ENCODE data around the gene CCDC93.

CCDC93 gene

GRCh38 chr2:117935954-117936353, 77.9 kb downstream of the CCDC93 start:
- Histone ChIP-seq H4K8ac (ENCODE audit: low read length) (no peak overlapping the region), H3K4ac (ENCODE audit: low read depth in 1 of 2, low read length in 2 of 2) (no peak overlapping the region), H4K91ac (ENCODE audit: low read length) (no peak overlapping the region), H3K27ac (ENCODE audit: low read length, poor library complexity, severe bottlenecking) (no peak overlapping the region), H2BK15ac (ENCODE audit: low read depth, poor library complexity, severe bottlenecking) (no peak overlapping the region), H3K9me3 (ENCODE audit: control insufficient read depth, low read length) (no peaks in the 10 kb centered on the region), H3K23ac (ENCODE audit: low read length in 2 of 2) (no peak overlapping the region), H3K4me2 (ENCODE audit: low read length, poor library complexity, severe bottlenecking) (no peak overlapping the region), H3K4me1 (ENCODE audit: control insufficient read depth, insufficient read depth, low read depth, low read length) (no peaks in the 10 kb centered on the region), H2BK120ac (ENCODE audit: low read depth, low read length) (no peak overlapping the region), H3K36me3 (ENCODE audit: control insufficient read depth in 1 of 2, insufficient read depth in 2 of 2, low read depth in 1 of 2, low read length in 2 of 2) (peaks cover 54 to 100% of the 10 kb centered on the region in 2 experiments), H2AFZ (ENCODE audit: low read depth, low read length) (no peak overlapping the region), H2BK5ac (ENCODE audit: low read depth, low read length, poor library complexity, severe bottlenecking) (no peak overlapping the region), H3K4me3 (ENCODE audit: insufficient read depth in 1 of 2, low read depth in 1 of 2, low read length in 2 of 2) (no peak overlapping the region), H3K27me3 (ENCODE audit: control insufficient read depth in 1 of 2, insufficient read depth in 1 of 2, low read length in 2 of 2) (no peaks in the 10 kb centered on the region), H2BK12ac (ENCODE audit: low read length in 2 of 2) (no peak overlapping the region), H3K9ac (ENCODE audit: low read length) (no peak overlapping the region), H3K18ac (ENCODE audit: low read depth in 1 of 2, low read length in 2 of 2) (no peak overlapping the region), H3K14ac (ENCODE audit: low read length in 2 of 2) (no peak overlapping the region), H2AK5ac (ENCODE audit: low read length, severe bottlenecking) (no peak overlapping the region), H3K79me1 (replicated peaks; ENCODE audit: low read length, poor library complexity, severe bottlenecking) (peaks cover 11% of the 10 kb centered on the region)
- 0% methylated on average over 1 of the region's 1 CpG for WGBS
- no peak for DNase-seq

GRCh38 chr2:117935456-117935855, 78.4 kb downstream of the CCDC93 start:
- peak overlapping the region in 1 of 2 experiments; percentile 31 for H2BK12ac ChIP-seq (ENCODE audit: low read length in 2 of 2)
- no peak overlapping the region for H2BK15ac ChIP-seq (ENCODE audit: low read depth, poor library complexity, severe bottlenecking)
- H3K27ac ChIP-seq (ENCODE audit: low read length, poor library complexity, severe bottlenecking): no peak overlapping the region
- no peak overlapping the region for H3K4me2 ChIP-seq (ENCODE audit: low read length, poor library complexity, severe bottlenecking)
- DNase-seq: no peak
- no peak overlapping the region for H2AFZ ChIP-seq (ENCODE audit: low read depth, low read length)
- H3K4ac ChIP-seq (ENCODE audit: low read depth in 1 of 2, low read length in 2 of 2): no peak overlapping the region
- H3K36me3 ChIP-seq (ENCODE audit: control insufficient read depth in 1 of 2, insufficient read depth in 2 of 2, low read depth in 1 of 2, low read length in 2 of 2): peaks cover 50 to 100% of the 10 kb centered on the region in 2 experiments
- no peaks in the 10 kb centered on the region for H3K27me3 ChIP-seq (ENCODE audit: control insufficient read depth in 1 of 2, insufficient read depth in 1 of 2, low read length in 2 of 2)
- H2BK5ac ChIP-seq (ENCODE audit: low read depth, low read length, poor library complexity, severe bottlenecking): no peak overlapping the region
- H2AK5ac ChIP-seq (ENCODE audit: low read length, severe bottlenecking): no peak overlapping the region
- no peak overlapping the region for H3K14ac ChIP-seq (ENCODE audit: low read length in 2 of 2)
- H3K4me3 ChIP-seq (ENCODE audit: insufficient read depth in 1 of 2, low read depth in 1 of 2, low read length in 2 of 2): no peak overlapping the region
- H3K9me3 ChIP-seq (ENCODE audit: control insufficient read depth, low read length): no peaks in the 10 kb centered on the region
- H4K8ac ChIP-seq (ENCODE audit: low read length): no peak overlapping the region
- no peak overlapping the region for H3K23ac ChIP-seq (ENCODE audit: low read length in 2 of 2)
- WGBS: 81% methylated on average over 5 of the region's 5 CpGs
- no peak overlapping the region for H3K18ac ChIP-seq (ENCODE audit: low read depth in 1 of 2, low read length in 2 of 2)
- H3K9ac ChIP-seq (ENCODE audit: low read length): no peak overlapping the region
- H3K79me1 ChIP-seq (replicated peaks; ENCODE audit: low read length, poor library complexity, severe bottlenecking): peaks cover 11% of the 10 kb centered on the region
- H4K91ac ChIP-seq (ENCODE audit: low read length): no peak overlapping the region
- H2BK120ac ChIP-seq (ENCODE audit: low read depth, low read length): no peak overlapping the region
- H3K4me1 ChIP-seq (ENCODE audit: control insufficient read depth, insufficient read depth, low read depth, low read length): no peaks in the 10 kb centered on the region

- Histone ChIP-seq H3K4me2 (ENCODE audit: low read length, poor library complexity, severe bottlenecking) (no peak overlapping the region), H2BK15ac (ENCODE audit: low read depth, poor library complexity, severe bottlenecking) (no peak overlapping the region), H2BK12ac (ENCODE audit: low read length in 2 of 2) (peak overlapping the region; percentile 28 to 68), H2AFZ (ENCODE audit: low read depth, low read length) (peak overlapping the region; percentile 56), H3K4ac (ENCODE audit: low read depth in 1 of 2, low read length in 2 of 2) (peak overlapping the region in 1 of 2 experiments; percentile 66), H2AK5ac (ENCODE audit: low read length, severe bottlenecking) (no peak overlapping the region), H3K23ac (ENCODE audit: low read length in 2 of 2) (peak overlapping the region in 1 of 2 experiments; percentile 9), H3K4me1 (ENCODE audit: control insufficient read depth, insufficient read depth, low read depth, low read length) (no peaks in the 10 kb centered on the region), H2BK120ac (ENCODE audit: low read depth, low read length) (peak overlapping the region; percentile 42), H3K36me3 (ENCODE audit: control insufficient read depth in 1 of 2, insufficient read depth in 2 of 2, low read depth in 1 of 2, low read length in 2 of 2) (peaks cover 51 to 99% of the 10 kb centered on the region in 2 experiments), H3K27ac (ENCODE audit: low read length, poor library complexity, severe bottlenecking) (no peak overlapping the region), H3K18ac (ENCODE audit: low read depth in 1 of 2, low read length in 2 of 2) (peak overlapping the region; percentile 69 to 90), H3K27me3 (ENCODE audit: control insufficient read depth in 1 of 2, insufficient read depth in 1 of 2, low read length in 2 of 2) (no peaks in the 10 kb centered on the region), H2BK5ac (ENCODE audit: low read depth, low read length, poor library complexity, severe bottlenecking) (no peak overlapping the region), H3K4me3 (ENCODE audit: insufficient read depth in 1 of 2, low read depth in 1 of 2, low read length in 2 of 2) (no peak overlapping the region), H4K91ac (ENCODE audit: low read length) (peak overlapping the region; percentile 64), H3K14ac (ENCODE audit: low read length in 2 of 2) (peak overlapping the region in 1 of 2 experiments; percentile 57), H3K9me3 (ENCODE audit: control insufficient read depth, low read length) (no peaks in the 10 kb centered on the region), H3K9ac (ENCODE audit: low read length) (no peak overlapping the region), H4K8ac (ENCODE audit: low read length) (peak overlapping the region; percentile 83), H3K79me1 (replicated peaks; ENCODE audit: low read length, poor library complexity, severe bottlenecking) (peaks cover 15% of the 10 kb centered on the region)
- peak; percentile 66 for DNase-seq
- 32% methylated on average over 5 of the region's 5 CpGs for WGBS
These were observed 80.0 kb downstream of the CCDC93 start for GRCh38 chr2:117933884-117934354.

- Histone ChIP-seq H2AK5ac (ENCODE audit: low read length, severe bottlenecking) (no peak overlapping the region), H2BK15ac (ENCODE audit: low read depth, poor library complexity, severe bottlenecking) (no peak overlapping the region), H3K4me3 (ENCODE audit: insufficient read depth in 1 of 2, low read depth in 1 of 2, low read length in 2 of 2) (no peak overlapping the region), H4K8ac (ENCODE audit: low read length) (no peak overlapping the region), H2AFZ (ENCODE audit: low read depth, low read length) (no peak overlapping the region), H3K27ac (ENCODE audit: low read length, poor library complexity, severe bottlenecking) (no peak overlapping the region), H3K18ac (ENCODE audit: low read depth in 1 of 2, low read length in 2 of 2) (no peak overlapping the region), H4K91ac (ENCODE audit: low read length) (no peak overlapping the region), H2BK120ac (ENCODE audit: low read depth, low read length) (no peak overlapping the region), H3K36me3 (ENCODE audit: control insufficient read depth in 1 of 2, insufficient read depth in 2 of 2, low read depth in 1 of 2, low read length in 2 of 2) (peaks cover 49 to 79% of the 10 kb centered on the region in 2 experiments), H3K4me2 (ENCODE audit: low read length, poor library complexity, severe bottlenecking) (no peak overlapping the region), H3K23ac (ENCODE audit: low read length in 2 of 2) (peak overlapping the region in 1 of 2 experiments; percentile 50), H3K4ac (ENCODE audit: low read depth in 1 of 2, low read length in 2 of 2) (no peak overlapping the region), H3K27me3 (ENCODE audit: control insufficient read depth in 1 of 2, insufficient read depth in 1 of 2, low read length in 2 of 2) (no peaks in the 10 kb centered on the region), H3K14ac (ENCODE audit: low read length in 2 of 2) (no peak overlapping the region), H3K4me1 (ENCODE audit: control insufficient read depth, insufficient read depth, low read depth, low read length) (no peaks in the 10 kb centered on the region), H2BK5ac (ENCODE audit: low read depth, low read length, poor library complexity, severe bottlenecking) (no peak overlapping the region), H3K9me3 (ENCODE audit: control insufficient read depth, low read length) (no peaks in the 10 kb centered on the region), H3K79me1 (replicated peaks; ENCODE audit: low read length, poor library complexity, severe bottlenecking) (peaks cover 15% of the 10 kb centered on the region), H3K9ac (ENCODE audit: low read length) (no peak overlapping the region), H2BK12ac (ENCODE audit: low read length in 2 of 2) (no peak overlapping the region)
- WGBS: 91% methylated on average over 7 of the region's 7 CpGs
- no peak for DNase-seq
These were observed 81.9 kb downstream of the CCDC93 start for GRCh38 chr2:117931978-117932377.

All from mesenchymal stem cell (in vitro differentiated cells and primary cell).